CD4-positive, alpha-beta T cell treated with Interleukin-17A for 4 hours (primary cell): ENCODE measurements around the gene ANKLE2.
"Not testable (repeated sequence)": the region's sequence is repeated elsewhere in the genome, so short reads cannot be mapped to it uniquely, and the experiment has no call there.

Experiments used
- DNase-seq: peaks from one replicate; pipeline ENCODE4 v3.0.0-alpha.2; 2020; ENCODE audit warnings: mixed read lengths

Gene ANKLE2

GRCh38 chr12:132761032-132761920 is at the start of gene ANKLE2:
Gene ANKLE2 (minus strand): TSS chr12:132761832. CDS start chr12:132761798, 34 bp downstream.
- DNase-seq = peak; percentile 61

- DNase-seq = peak; percentile 48
Observed at GRCh38 chr12:132809391-132809790, 47.8 kb upstream of the ANKLE2 start.

GRCh38 chr12:132807295-132808092 is 45.9 kb upstream of the ANKLE2 start:
- DNase-seq = no peak

- DNase-seq = peak; percentile 39
Observed at GRCh38 chr12:132806857-132807256, 45.2 kb upstream of the ANKLE2 start.

- no peak for DNase-seq
Observed at GRCh38 chr12:132804426-132804861, 42.8 kb upstream of the ANKLE2 start.

GRCh38 chr12:132803888-132804287 is 42.3 kb upstream of the ANKLE2 start:
- no peak for DNase-seq

- no peak for DNase-seq
Observed at GRCh38 chr12:132803125-132803524, 41.5 kb upstream of the ANKLE2 start.

GRCh38 chr12:132801741-132802140 is 40.1 kb upstream of the ANKLE2 start:
- no peak for DNase-seq

- DNase-seq = no peak
Observed at GRCh38 chr12:132798836-132799235, 37.2 kb upstream of the ANKLE2 start.

- no peak for DNase-seq
Observed at GRCh38 chr12:132797820-132798570, 36.4 kb upstream of the ANKLE2 start.

- DNase-seq = no peak
Observed at GRCh38 chr12:132795847-132796246, 34.2 kb upstream of the ANKLE2 start.

GRCh38 chr12:132791940-132792339 is 30.3 kb upstream of the ANKLE2 start:
- not testable (repeated sequence) for DNase-seq

GRCh38 chr12:132789099-132789471 is 27.5 kb upstream of the ANKLE2 start:
- no peak for DNase-seq

- DNase-seq = no peak
Observed at GRCh38 chr12:132788375-132789098, 26.9 kb upstream of the ANKLE2 start.

- no peak for DNase-seq
Observed at GRCh38 chr12:132787877-132788276, 26.2 kb upstream of the ANKLE2 start.

- no peak for DNase-seq
Observed at GRCh38 chr12:132786192-132786591, 24.6 kb upstream of the ANKLE2 start.

- no peak for DNase-seq
Observed at GRCh38 chr12:132784580-132784979, 22.9 kb upstream of the ANKLE2 start.

- DNase-seq = no peak
Observed at GRCh38 chr12:132783917-132784531, 22.4 kb upstream of the ANKLE2 start.

- no peak for DNase-seq
Observed at GRCh38 chr12:132781938-132782337, 20.3 kb upstream of the ANKLE2 start.

- DNase-seq = no peak
Observed at GRCh38 chr12:132779781-132780353, 18.2 kb upstream of the ANKLE2 start.

GRCh38 chr12:132777614-132778013 is 16.0 kb upstream of the ANKLE2 start:
- DNase-seq = no peak
